Smooth muscle cell (in vitro differentiated cells): ENCODE measurements around the gene SERPINE1. TPM values are rescaled to one million over a fixed set of nuclear protein-coding genes. Genes with fewer than 3 reads are reported as not detected.

Experiments
- DNase-seq: peaks from one replicate; lab custom pipeline; 2025; ENCODE audit not compliant: unreplicated experiment; lab: John Stamatoyannopoulos, UW
- H2AFZ ChIP-seq: fragments of 200-600 bp; sonication (generic); 2 replicates; pipeline ENCODE4 v1.6.0; 2016; ENCODE audit warnings: antibody characterized with exemption, low read depth, mild to moderate bottlenecking
- H3F3A ChIP-seq: fragments of 200-600 bp; sonication (generic); 2 replicates; pipeline ENCODE4 v1.6.0; 2017; ENCODE audit warnings: antibody characterized with exemption, low read depth
- H3K27ac ChIP-seq: fragments of 200-600 bp; sonication (generic); 2 replicates; pipeline ENCODE4 v1.5.1; 2016; ENCODE audit warnings: low read depth, mild to moderate bottlenecking
- H3K27me3 ChIP-seq: fragments of 200-600 bp; sonication (generic); 2 replicates; pipeline ENCODE4 v1.6.1; 2016; ENCODE audit warnings: low read depth, mild to moderate bottlenecking
- H3K36me3 ChIP-seq: fragments of 200-600 bp; sonication (generic); 2 replicates; pipeline ENCODE4 v1.5.1; 2016; ENCODE audit warnings: low read depth
- H3K4me1 ChIP-seq: fragments of 200-600 bp; sonication (generic); 2 replicates; pipeline ENCODE4 v1.5.1; 2016; ENCODE audit warnings: low read depth
- H3K4me2 ChIP-seq: fragments of 200-600 bp; sonication (generic); 2 replicates; pipeline ENCODE4 v1.6.0; 2016; ENCODE audit warnings: mild to moderate bottlenecking
- H3K4me3 ChIP-seq: fragments of 200-600 bp; sonication (generic); 2 replicates; pipeline ENCODE4 v1.5.1; 2016; ENCODE audit warnings: mild to moderate bottlenecking
- H3K79me2 ChIP-seq: fragments of 200-600 bp; sonication (generic); 2 replicates; pipeline ENCODE4 v1.6.0; 2016; ENCODE audit warnings: low read depth, mild to moderate bottlenecking
- H3K9ac ChIP-seq: fragments of 200-600 bp; sonication (generic); 2 replicates; pipeline ENCODE4 v1.6.0; 2016; ENCODE audit warnings: low read depth
- H3K9me3 ChIP-seq: fragments of 200-600 bp; sonication (generic); replicated peaks from 2 replicates; pipeline ENCODE4 v1.5.1; 2016; ENCODE audit warnings: low read depth
- H4K20me1 ChIP-seq: fragments of 200-600 bp; sonication (generic); 2 replicates; pipeline ENCODE4 v1.6.0; 2016; ENCODE audit warnings: low read depth
- WGBS: methylation state at CpG from one replicate; pipeline ENCODE4 v1.1.7; 2016; ENCODE audit warnings: low lambda C conversion rate; 5-methylcytosine and 5-hydroxymethylcytosine counted together
- polyA plus RNA-seq: library from polyadenylated mRNA; unstranded; fragments of >200 nt; fragmentation: Nextera tagmentation; extraction: Ambion mirVana; gene quantifications from 2 replicates; pipeline ENCODE4 v1.2.1, GENCODE V29; 2016
- total RNA-seq: library from RNA; depleted of rRNA; stranded (reverse); fragments of >200 nt; gene quantifications from 2 replicates; pipeline ENCODE4 v1.2.3, GENCODE V29; 2014
- TF ChIP-seq, protein P1 (sequence below): fragments of 200-600 bp; sonication (generic); IDR thresholded peaks from 2 replicates; pipeline ENCODE4 v1.5.1; 2017; ENCODE audit warnings: borderline replicate concordance, mild to moderate bottlenecking, antibody characterized with exemption; ENCODE audit not compliant: insufficient read depth, poor library complexity, severe bottlenecking

The SERPINE1 gene
- total and polyA plus RNA-seq, 2 experiments from 2014 or later = 435 to 495 TPM

- peaks cover 10% of the 10 kb centered on the region for H3F3A ChIP-seq
- H3K9ac ChIP-seq = no peak overlapping the region
- H3K9me3 ChIP-seq = no peaks in the 10 kb centered on the region
- H2AFZ ChIP-seq = no peak overlapping the region
- no peak overlapping the region for H3K4me3 ChIP-seq
- no peak overlapping the region for H3K27ac ChIP-seq
- H3K27me3 ChIP-seq = peaks cover 72% of the 10 kb centered on the region
- 1% methylated on average over 15 of the region's 18 CpGs for WGBS
- peak overlapping the region; percentile 30 for H3K4me2 ChIP-seq
- no peaks in the 10 kb centered on the region for H3K36me3 ChIP-seq
- peaks cover 10% of the 10 kb centered on the region for H4K20me1 ChIP-seq
- H3K4me1 ChIP-seq = peaks cover 39% of the 10 kb centered on the region
- H3K79me2 ChIP-seq = no peaks in the 10 kb centered on the region
- TF ChIP-seq, protein P1, sequence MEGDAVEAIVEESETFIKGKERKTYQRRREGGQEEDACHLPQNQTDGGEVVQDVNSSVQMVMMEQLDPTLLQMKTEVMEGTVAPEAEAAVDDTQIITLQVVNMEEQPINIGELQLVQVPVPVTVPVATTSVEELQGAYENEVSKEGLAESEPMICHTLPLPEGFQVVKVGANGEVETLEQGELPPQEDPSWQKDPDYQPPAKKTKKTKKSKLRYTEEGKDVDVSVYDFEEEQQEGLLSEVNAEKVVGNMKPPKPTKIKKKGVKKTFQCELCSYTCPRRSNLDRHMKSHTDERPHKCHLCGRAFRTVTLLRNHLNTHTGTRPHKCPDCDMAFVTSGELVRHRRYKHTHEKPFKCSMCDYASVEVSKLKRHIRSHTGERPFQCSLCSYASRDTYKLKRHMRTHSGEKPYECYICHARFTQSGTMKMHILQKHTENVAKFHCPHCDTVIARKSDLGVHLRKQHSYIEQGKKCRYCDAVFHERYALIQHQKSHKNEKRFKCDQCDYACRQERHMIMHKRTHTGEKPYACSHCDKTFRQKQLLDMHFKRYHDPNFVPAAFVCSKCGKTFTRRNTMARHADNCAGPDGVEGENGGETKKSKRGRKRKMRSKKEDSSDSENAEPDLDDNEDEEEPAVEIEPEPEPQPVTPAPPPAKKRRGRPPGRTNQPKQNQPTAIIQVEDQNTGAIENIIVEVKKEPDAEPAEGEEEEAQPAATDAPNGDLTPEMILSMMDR = no peak
- DNase-seq = no peak
These were observed 42.4 kb downstream of the SERPINE1 start for GRCh38 chr7:101169110-101169837.

- Histone ChIP-seq H3K9ac (no peak overlapping the region), H3K36me3 (no peaks in the 10 kb centered on the region), H3K4me2 (peak overlapping the region; percentile 30), H4K20me1 (peaks cover 3% of the 10 kb centered on the region), H3K4me1 (peaks cover 39% of the 10 kb centered on the region), H3K4me3 (no peak overlapping the region), H2AFZ (no peak overlapping the region), H3K9me3 (no peaks in the 10 kb centered on the region), H3K79me2 (no peaks in the 10 kb centered on the region), H3K27ac (no peak overlapping the region), H3F3A (peaks cover 10% of the 10 kb centered on the region), H3K27me3 (peaks cover 72% of the 10 kb centered on the region)
- peak; percentile 52 for DNase-seq
- TF ChIP-seq, protein P1 = peak; percentile 80
- 5% methylated on average over 32 of the region's 33 CpGs for WGBS
These were observed 43.1 kb downstream of the SERPINE1 start for GRCh38 chr7:101169838-101170551.

GRCh38 chr7:101170617-101171441, 43.9 kb downstream of the SERPINE1 start:
- Histone ChIP-seq H4K20me1 (no peaks in the 10 kb centered on the region), H3K4me3 (no peak overlapping the region), H3K4me2 (no peak overlapping the region), H3F3A (peaks cover 10% of the 10 kb centered on the region), H3K79me2 (no peaks in the 10 kb centered on the region), H3K36me3 (no peaks in the 10 kb centered on the region), H3K27ac (no peak overlapping the region), H2AFZ (no peak overlapping the region), H3K27me3 (peaks cover 77% of the 10 kb centered on the region), H3K9me3 (no peaks in the 10 kb centered on the region), H3K4me1 (peaks cover 33% of the 10 kb centered on the region), H3K9ac (no peak overlapping the region)
- TF ChIP-seq, protein P1 = peak; percentile 2
- no peak for DNase-seq
- 8% methylated on average over 17 of the region's 17 CpGs for WGBS
